Pulmonary artery endothelial cell (primary cell): Measurements from ENCODE around the gene AGAP3. TPM values are rescaled to one million over a fixed set of nuclear protein-coding genes. Genes with fewer than 3 reads are reported as not detected.

Experiments used
- DNase-seq: peaks from one replicate; pipeline ENCODE4 v3.0.0-alpha.2; 2011; ENCODE audit warnings: low read depth, low spot score
- total RNA-seq: library from RNA; depleted of rRNA; stranded (reverse); fragments of >200 nt; gene quantifications from 2 replicates; pipeline ENCODE4 v1.2.3, GENCODE V29; 2014

Gene AGAP3
- total RNA-seq, 1 donor from 2014 or later: 52.1 TPM

- no peak for DNase-seq
Observed at GRCh38 chr7:151073990-151074389, 12.3 kb upstream of the AGAP3 start.

DNA sequence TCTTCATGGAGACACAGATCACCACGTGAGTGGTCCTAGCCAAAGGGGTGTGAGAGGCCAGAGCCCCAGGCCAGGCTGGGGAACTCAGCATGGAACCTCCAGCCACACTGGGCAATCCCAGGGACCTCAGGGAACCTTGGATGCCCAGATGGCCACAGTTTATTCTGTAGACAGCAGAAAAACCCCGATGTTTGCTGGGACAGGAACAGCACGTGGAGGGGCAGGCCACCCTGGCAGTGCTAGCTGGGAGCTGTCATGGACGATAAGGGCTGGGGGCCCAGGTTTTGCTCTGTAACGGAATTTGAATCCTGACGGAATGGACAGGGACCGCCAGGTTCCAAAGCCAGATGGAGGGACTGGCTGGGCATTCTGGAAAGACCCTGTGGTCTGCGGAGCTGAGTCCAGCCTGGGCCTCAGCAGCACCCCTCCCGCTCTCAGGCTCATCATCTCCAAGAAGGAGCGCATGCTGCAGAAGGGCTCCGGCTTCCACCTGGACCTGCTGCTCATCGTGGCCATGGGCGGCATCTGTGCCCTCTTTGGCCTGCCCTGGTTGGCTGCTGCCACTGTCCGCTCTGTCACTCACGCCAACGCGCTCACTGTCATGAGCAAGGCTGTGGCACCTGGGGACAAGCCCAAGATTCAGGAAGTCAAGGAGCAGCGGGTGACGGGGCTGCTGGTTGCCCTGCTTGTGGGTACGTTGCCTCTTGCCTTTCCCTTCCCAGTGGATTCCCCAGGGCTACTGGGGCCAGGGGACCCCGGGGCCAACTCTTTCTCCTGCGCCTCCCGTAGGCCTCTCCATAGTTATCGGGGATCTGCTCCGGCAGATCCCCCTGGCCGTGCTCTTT, 11.2 kb upstream of the AGAP3 start:
- DNase-seq: no peak

DNA sequence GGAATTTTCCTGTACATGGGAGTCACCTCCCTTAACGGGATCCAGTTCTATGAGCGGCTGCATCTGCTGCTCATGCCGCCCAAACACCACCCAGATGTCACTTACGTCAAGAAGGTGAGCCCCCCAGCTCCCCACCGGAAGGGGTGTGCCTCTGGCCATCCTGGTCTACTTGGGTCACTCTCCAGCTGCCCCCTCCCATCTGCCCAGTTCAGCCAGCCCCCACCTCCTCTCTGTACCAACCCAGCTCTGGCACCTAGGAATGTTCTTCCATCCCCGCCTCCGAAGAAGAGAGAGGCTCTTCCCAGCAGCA, 10.7 kb upstream of the AGAP3 start:
- no peak for DNase-seq

GRCh38 chr7:151075978-151076426, 10.3 kb upstream of the AGAP3 start:
- no peak for DNase-seq

GRCh38 chr7:151076863-151077704, 9.2 kb upstream of the AGAP3 start:
- no peak for DNase-seq

DNA sequence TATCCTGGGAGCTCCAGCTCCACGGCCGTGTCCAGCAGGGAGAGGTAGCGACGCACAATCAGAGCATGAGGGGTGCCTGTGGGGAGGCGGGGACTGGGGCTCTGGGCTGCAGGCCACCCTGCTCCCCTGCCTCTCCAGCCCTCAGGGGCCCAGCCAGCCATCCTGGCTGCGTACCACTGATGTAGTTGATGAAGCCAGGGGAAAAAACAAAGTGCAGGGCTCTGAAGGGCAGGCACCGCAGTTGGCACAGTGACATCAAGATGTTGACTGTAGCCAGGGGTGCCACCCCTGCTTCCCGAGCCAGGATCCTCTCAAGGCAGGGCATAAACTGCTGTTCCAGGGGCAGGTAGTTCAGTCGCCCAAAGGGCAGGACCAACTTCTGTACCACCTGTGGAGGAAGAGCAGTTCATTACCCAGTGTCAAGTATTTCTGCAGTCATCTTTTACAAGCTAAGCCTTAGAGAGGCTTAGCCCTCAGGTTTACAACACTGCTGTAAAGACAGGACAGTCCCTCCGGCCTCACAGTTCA, 8.5 kb upstream of the AGAP3 start:
- DNase-seq: no peak

DNA sequence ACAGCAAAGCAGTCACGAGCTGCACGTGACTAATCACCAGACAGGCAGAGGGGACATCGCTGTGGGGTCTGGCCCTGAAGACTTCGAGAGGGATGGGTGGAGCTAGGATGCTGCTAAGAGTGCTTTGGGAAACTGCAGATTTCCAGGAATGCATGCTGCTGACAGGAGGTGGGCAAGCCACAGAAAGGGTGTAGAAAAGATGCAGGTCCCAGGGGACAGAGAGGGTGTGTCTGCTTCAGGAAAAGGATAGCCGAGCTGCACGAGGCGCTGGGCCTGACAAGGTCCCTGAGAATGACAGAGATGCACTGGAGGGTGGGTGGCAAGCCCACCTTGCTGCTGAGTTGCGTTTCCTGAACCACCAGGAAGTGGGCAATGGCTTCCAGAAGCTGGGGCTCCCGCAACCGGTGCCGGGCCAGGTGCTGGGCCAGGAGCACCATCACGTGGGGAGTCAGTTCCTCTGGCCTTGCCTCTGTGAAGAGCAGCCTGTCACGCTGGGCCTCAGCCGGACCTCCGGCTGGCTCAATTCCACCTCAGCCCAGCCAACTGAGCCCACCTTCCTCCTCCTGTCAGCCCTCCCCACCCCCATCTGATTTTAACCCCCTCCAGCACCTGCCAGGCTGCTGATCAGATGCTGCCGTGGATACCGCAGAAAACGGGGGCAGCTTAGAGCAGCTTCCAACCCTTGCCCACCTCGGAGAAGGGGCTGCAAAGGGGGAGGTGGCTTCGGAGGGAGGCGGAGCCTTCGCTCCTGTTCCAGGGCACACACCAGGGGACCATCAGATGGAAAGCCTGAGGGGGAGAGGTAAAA, 7.8 kb upstream of the AGAP3 start:
- no peak for DNase-seq

DNA sequence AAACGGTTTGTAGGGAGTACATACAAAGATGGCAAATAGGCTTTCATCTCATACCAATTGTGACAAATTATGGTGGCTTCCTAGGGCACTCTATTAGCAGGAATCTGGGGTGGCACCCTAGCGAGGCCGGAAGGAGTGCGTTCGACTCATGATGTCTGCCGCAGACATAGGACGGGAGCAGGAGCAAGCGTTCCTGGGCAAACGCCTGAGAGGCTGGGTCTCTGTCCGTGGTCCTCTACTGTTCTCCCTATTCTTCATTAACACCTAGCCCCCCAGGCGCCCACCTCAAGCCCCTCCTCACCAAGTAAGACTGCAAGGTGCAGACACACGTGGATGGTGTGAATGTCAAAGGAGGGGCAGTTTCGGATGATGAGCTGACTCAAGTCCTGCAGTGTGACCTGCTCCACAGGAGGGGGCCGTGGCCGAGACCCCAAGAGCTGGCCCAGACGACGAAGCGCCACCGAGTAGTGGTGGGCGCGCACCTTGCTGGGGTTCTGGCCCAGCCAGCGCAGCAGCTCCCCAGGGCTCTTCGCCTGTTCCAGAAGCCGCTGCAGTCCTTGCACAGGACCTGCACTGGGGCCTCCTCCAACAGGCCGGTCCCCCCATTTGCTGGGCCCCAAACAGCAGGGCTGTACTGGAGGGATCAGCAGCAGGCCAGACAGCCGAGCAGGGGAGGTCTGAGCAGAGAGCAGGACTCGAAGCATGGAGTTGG, 6.9 kb upstream of the AGAP3 start:
- DNase-seq: no peak

DNA sequence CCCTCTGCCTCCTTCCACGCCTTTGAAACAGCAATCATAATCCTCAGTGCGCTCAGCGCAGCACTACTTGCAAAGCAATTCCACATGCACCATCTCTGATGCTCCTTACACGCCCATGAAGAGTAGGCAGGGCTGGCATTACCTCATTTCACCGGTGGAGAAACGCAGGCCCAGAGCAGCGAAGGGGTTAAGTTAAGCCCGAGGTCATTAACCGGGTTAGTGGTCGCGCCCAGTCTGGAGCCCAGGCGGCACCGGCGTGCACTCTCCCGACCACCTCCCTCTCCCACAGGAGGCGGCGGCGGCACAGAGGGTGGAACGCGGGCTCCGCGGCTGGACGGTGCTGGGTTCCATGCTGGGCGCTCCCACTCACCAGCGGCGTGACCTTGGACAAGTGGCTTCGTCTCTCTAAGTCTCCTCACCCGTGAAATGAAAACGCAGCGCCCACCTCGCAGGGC, 6.2 kb upstream of the AGAP3 start:
- DNase-seq: no peak

GRCh38 chr7:151080522-151081169, 5.6 kb upstream of the AGAP3 start, which contains the start of gene FASTK:
Gene FASTK (minus strand): TSS chr7:151080809. CDS start chr7:151080766, 43 bp downstream.
- DNase-seq: peak; percentile 71

DNA sequence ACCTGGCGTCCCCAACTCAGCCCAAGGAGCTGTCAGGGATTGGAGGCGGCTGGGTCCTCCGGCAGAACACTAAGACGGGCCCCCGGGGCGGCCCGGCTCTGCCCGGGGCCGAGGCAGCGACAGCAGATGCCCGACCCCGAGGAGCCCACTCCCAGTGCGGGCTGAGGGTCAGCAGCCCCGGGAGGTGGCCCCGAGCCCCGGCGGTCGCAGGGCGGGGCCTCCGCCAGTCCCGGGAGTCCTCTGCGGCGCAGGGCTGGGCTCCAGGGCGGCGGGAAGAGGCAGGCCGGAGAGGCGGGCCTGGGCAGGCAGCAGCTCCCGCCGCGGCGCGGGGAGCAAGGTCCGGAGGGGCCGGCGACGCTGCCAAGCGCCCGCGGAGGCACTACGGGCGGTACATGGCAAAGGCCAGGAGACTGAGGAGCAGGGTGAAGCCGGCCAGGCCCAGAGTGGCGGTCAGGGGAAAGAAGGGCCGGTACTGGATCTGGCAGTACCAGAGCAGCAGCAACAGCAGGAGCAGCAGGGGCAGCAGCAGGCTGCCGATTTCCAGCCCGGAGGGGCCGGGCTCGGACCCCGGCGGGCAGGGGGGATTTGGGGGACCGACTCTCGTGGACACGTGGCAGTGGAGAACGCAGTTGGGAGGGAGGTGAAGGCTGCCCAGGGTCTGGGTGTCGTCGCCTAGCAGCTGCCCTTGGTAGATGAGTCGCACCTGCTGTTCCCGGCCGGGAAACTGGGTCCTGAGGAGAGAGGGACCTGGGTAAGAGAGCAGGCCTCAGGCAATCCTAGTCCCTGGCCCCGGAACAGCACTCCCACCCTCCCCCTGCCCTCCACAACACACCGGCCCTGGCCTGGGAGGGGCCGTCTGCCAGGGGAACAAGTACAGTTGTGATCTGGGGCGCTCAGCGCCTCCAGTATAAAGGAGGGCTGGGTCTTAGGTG, 4.8 kb upstream of the AGAP3 start:
- no peak for DNase-seq

GRCh38 chr7:151082141-151083070, 3.9 kb upstream of the AGAP3 start:
- no peak for DNase-seq

DNA sequence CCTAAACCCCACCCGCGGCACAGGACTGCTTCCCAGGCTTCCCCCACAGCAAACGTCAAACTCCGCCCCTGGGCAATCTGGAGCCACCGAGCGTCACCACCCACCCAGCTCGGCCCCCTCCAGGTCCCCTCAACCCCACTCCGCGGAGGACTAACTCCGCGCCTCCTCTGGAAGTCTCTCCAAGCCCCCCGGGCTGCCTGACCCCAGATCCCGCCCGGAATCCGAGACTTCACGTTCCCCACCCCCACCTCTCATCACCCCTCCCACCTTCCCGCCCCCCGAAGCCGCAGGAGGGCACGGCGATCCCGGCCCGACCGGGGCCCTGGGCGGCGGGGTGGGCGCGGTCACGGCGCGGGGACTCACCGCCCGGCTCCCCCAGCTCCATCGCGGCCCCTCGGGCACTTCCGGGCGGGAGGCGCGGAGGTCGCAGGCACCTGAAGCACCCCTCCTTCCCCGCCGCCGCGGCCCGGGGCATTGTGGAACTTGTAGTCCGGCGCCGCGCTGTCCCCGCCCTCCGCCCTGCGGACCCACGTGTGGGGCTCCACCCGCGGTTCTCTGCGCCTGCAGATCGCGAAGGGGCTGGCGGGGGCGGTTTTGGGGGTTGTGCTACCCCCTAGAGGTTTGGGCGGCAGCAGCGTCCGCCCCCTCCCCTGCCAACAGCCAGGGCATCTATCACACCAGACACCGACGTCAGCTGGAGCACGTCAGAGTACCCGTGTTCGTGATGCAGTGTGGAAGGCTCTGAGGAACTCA, 3.0 kb upstream of the AGAP3 start, which contains the start of gene TMUB1:
TSS of gene TMUB1 (minus strand) at position 423 of the 753 bp plus-strand sequence. CDS start 930 bp downstream, outside the sequence.
- no peak for DNase-seq

- DNase-seq: no peak
Observed at GRCh38 chr7:151083824-151084160, 2.5 kb upstream of the AGAP3 start.

DNA sequence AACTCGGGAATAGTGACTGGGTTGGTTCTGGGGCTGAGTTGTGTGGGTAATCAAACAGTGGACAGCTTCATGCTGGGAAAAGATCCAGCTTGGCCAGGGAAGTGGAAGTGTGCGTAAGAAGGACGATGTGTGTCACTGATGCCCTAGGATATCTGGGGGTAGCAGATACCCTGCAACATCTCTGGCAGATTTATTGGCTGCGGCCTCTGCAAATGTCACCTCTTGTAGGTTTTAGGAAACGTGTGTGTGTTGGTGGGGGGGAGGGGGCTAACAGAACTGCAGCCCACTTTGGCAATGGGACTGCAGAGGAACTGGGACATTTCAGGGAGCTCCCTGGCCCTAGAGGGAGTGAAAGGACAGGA, 965 bp upstream of the AGAP3 start:
- no peak for DNase-seq

GRCh38 chr7:151086802-151087244, 548 bp downstream of the AGAP3 start:
- DNase-seq: no peak
